ENCODE measurements around the gene NCAM1.

NCAM1 gene

GRCh38 chr11:113311536-113311935 is 350.3 kb downstream of the NCAM1 start:
- no peak for DNase-seq (ENCODE audit: low read depth in 2 of 2)

- DNase-seq (ENCODE audit: low read depth in 2 of 2): no peak
Observed at GRCh38 chr11:113313601-113314000, 352.4 kb downstream of the NCAM1 start.

- DNase-seq (ENCODE audit: low read depth in 2 of 2): no peak
Observed at GRCh38 chr11:113314065-113314388, 352.8 kb downstream of the NCAM1 start.

GRCh38 chr11:113314389-113315301 is 353.4 kb downstream of the NCAM1 start, which contains the start of gene TTC12:
Gene TTC12, plus strand, starts transcription at chr11:113314583. Its CDS starts 1,675 bp downstream, at chr11:113316258.
- peak; percentile 83 to 90 for DNase-seq (ENCODE audit: low read depth in 2 of 2)

GRCh38 chr11:113315811-113316210 is 354.6 kb downstream of the NCAM1 start:
- DNase-seq (ENCODE audit: low read depth in 2 of 2): no peak

GRCh38 chr11:113316256-113316655 is 355.0 kb downstream of the NCAM1 start:
- DNase-seq (ENCODE audit: low read depth in 2 of 2): no peak

- no peak for DNase-seq (ENCODE audit: low read depth in 2 of 2)
Observed at GRCh38 chr11:113317339-113317738, 356.1 kb downstream of the NCAM1 start.

GRCh38 chr11:113319085-113319484 is 357.9 kb downstream of the NCAM1 start:
- DNase-seq (ENCODE audit: low read depth in 2 of 2): no peak

- DNase-seq (ENCODE audit: low read depth in 2 of 2): no peak
Observed at GRCh38 chr11:113322158-113322557, 360.9 kb downstream of the NCAM1 start.

- DNase-seq (ENCODE audit: low read depth in 2 of 2): no peak
Observed at GRCh38 chr11:113324250-113324649, 363.0 kb downstream of the NCAM1 start.
